ENCODE measurements around the gene TAF1B. TPM values are rescaled to one million over a fixed set of nuclear protein-coding genes. Genes with fewer than 3 reads are reported as not detected.

Gene TAF1B
- total RNA-seq, 1 donor from 2014 or later = 15.6 TPM

GRCh38 chr2:9797086-9797485 lies 46.2 kb upstream of the TAF1B start:
- Mint-ChIP-seq H3K9me3 (ENCODE audit: low read depth) (no peaks in the 10 kb centered on the region), H3K27me3 (ENCODE audit: low read depth) (peaks cover 2% of the 10 kb centered on the region), H3K4me1 (ENCODE audit: low read depth) (peaks cover 27% of the 10 kb centered on the region), H3K4me3 (ENCODE audit: unreplicated experiment) (no peak overlapping the region), H3K27ac (ENCODE audit: unreplicated experiment) (no peak overlapping the region), H3K36me3 (ENCODE audit: low read depth) (no peaks in the 10 kb centered on the region)
- no peak for DNase-seq (ENCODE audit: low spot score)
- TF ChIP-seq, protein P1, sequence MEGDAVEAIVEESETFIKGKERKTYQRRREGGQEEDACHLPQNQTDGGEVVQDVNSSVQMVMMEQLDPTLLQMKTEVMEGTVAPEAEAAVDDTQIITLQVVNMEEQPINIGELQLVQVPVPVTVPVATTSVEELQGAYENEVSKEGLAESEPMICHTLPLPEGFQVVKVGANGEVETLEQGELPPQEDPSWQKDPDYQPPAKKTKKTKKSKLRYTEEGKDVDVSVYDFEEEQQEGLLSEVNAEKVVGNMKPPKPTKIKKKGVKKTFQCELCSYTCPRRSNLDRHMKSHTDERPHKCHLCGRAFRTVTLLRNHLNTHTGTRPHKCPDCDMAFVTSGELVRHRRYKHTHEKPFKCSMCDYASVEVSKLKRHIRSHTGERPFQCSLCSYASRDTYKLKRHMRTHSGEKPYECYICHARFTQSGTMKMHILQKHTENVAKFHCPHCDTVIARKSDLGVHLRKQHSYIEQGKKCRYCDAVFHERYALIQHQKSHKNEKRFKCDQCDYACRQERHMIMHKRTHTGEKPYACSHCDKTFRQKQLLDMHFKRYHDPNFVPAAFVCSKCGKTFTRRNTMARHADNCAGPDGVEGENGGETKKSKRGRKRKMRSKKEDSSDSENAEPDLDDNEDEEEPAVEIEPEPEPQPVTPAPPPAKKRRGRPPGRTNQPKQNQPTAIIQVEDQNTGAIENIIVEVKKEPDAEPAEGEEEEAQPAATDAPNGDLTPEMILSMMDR (IDR thresholded peaks at IDR 0.05) = no peak

GRCh38 chr2:9797681-9798556 lies 45.4 kb upstream of the TAF1B start:
- TF ChIP-seq, protein P1 (IDR thresholded peaks at IDR 0.05) = no peak
- H3K4me3 Mint-ChIP-seq (ENCODE audit: unreplicated experiment) = no peak overlapping the region
- no peaks in the 10 kb centered on the region for H3K36me3 Mint-ChIP-seq (ENCODE audit: low read depth)
- H3K27me3 Mint-ChIP-seq (ENCODE audit: low read depth) = peaks cover 2% of the 10 kb centered on the region
- peaks cover 28% of the 10 kb centered on the region for H3K4me1 Mint-ChIP-seq (ENCODE audit: low read depth)
- H3K9me3 Mint-ChIP-seq (ENCODE audit: low read depth) = no peaks in the 10 kb centered on the region
- DNase-seq (ENCODE audit: low spot score) = peak; percentile 61
- H3K27ac Mint-ChIP-seq (ENCODE audit: unreplicated experiment) = no peak overlapping the region

GRCh38 chr2:9799011-9799596 lies 44.2 kb upstream of the TAF1B start:
- Mint-ChIP-seq H3K4me1 (ENCODE audit: low read depth) (peaks cover 28% of the 10 kb centered on the region), H3K9me3 (ENCODE audit: low read depth) (no peaks in the 10 kb centered on the region), H3K36me3 (ENCODE audit: low read depth) (no peaks in the 10 kb centered on the region), H3K27ac (ENCODE audit: unreplicated experiment) (no peak overlapping the region), H3K4me3 (ENCODE audit: unreplicated experiment) (no peak overlapping the region), H3K27me3 (ENCODE audit: low read depth) (peaks cover 2% of the 10 kb centered on the region)
- no peak for DNase-seq (ENCODE audit: low spot score)
- TF ChIP-seq, protein P1 (IDR thresholded peaks at IDR 0.05) = no peak

GRCh38 chr2:9799729-9800632 lies 43.3 kb upstream of the TAF1B start:
- H3K27me3 Mint-ChIP-seq (ENCODE audit: low read depth) = peaks cover 2% of the 10 kb centered on the region
- no peak overlapping the region for H3K4me3 Mint-ChIP-seq (ENCODE audit: unreplicated experiment)
- TF ChIP-seq, protein P1 (IDR thresholded peaks at IDR 0.05) = peak; percentile 96
- no peaks in the 10 kb centered on the region for H3K9me3 Mint-ChIP-seq (ENCODE audit: low read depth)
- peaks cover 28% of the 10 kb centered on the region for H3K4me1 Mint-ChIP-seq (ENCODE audit: low read depth)
- H3K27ac Mint-ChIP-seq (ENCODE audit: unreplicated experiment) = no peak overlapping the region
- peak; percentile 93 for DNase-seq (ENCODE audit: low spot score)
- no peaks in the 10 kb centered on the region for H3K36me3 Mint-ChIP-seq (ENCODE audit: low read depth)

GRCh38 chr2:9800639-9800974 lies 42.7 kb upstream of the TAF1B start:
- Mint-ChIP-seq H3K36me3 (ENCODE audit: low read depth) (no peaks in the 10 kb centered on the region), H3K9me3 (ENCODE audit: low read depth) (no peaks in the 10 kb centered on the region)
- TF ChIP-seq, protein P1 (IDR thresholded peaks at IDR 0.05) = no peak

More at GRCh38 chr2:9800639-9800974, 42.7 kb upstream of the TAF1B start:
- Mint-ChIP-seq H3K27me3 (ENCODE audit: low read depth) (peaks cover 2% of the 10 kb centered on the region), H3K4me3 (ENCODE audit: unreplicated experiment) (no peak overlapping the region), H3K27ac (ENCODE audit: unreplicated experiment) (peak overlapping the region; percentile 32), H3K4me1 (ENCODE audit: low read depth) (peaks cover 28% of the 10 kb centered on the region)
- no peak for DNase-seq (ENCODE audit: low spot score)
